HG03521 (cell line): Measurements from ENCODE around the gene ABHD5.

Experiments
- ATAC-seq: cut with Tn5 transposase; IDR thresholded peaks from one replicate; pipeline ENCODE4 v1.9.1; 2021; ENCODE audit warnings: mild to moderate bottlenecking, moderate library complexity; ENCODE audit not compliant: unreplicated experiment

The ABHD5 gene

DNA sequence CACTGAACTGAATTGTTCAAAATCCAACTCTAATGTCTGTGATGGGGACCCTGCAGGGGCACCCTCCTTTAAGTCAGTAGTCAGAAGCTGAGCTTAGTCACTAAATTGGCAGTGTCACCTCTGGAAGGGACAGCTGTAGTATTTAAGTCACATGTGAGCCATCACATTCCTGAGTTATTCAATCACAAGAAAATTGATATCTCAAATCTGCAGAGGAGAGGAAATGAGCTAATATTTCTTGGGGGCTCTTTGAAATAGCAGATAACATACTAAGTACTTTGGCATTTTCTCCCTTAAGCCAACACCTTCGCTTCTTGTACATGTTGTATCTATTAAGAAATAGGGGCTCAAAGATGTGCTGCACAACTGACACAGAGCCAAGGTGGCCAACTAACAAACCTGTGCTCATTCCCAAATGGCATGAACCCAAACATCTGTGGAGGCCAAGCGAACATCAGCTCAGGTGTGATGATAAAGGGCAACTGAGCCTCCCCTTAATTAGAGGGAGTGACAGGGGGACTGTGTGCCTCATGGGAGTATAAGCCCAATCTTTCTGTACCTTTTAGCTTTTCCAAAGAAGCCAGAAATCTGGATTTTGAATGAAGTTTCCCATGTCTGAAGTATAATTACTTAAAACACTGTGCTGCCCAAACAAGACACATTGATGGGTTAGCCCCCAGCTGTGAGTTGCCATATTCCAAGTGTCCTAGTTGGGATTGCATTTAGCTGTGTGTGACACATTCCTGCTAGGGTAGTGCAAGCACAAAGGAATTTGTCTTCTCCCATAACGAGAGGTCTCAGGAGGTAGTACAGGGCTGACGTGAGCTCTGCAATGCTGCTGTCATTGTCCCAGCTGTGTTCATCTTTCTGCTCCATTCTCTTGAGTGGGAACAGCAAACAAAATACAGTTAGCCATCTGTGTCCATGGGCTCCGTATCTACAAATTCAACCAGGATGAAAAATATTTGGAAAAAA lies 63.3 kb downstream of the ABHD5 start:
- no peak for ATAC-seq

DNA sequence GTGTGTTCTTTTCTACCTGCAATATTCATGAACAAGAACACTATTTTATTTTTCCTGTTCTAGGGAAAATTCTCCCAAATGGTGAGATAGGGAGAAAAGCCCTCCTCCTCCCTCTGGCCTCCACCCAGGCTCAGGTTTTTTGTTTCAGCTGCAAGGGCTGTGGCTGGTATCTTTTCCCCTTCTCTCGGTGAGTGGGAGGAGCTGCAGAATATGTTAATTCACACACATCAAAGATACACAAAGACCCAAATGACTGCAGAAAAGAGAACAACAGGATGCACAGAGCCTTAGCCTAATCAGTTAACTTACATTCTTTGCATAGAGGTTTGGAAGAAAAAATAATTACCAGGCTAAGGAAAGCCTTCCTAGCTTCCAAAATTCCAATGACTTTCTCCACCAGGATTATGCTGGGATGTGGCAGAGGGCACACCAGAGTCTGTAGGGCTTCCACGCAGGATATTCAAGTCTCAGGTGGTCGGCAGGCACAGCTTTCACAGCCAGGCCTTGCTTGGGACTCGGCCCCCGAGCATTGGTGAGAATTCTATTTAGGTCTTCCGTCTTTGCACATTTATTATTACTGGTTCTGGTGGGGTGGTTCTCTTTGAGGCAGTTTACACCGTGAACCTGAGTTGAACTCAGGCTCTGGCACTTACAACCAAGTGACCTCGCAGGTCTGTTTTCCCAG lies 64.9 kb downstream of the ABHD5 start:
- no peak for ATAC-seq

DNA sequence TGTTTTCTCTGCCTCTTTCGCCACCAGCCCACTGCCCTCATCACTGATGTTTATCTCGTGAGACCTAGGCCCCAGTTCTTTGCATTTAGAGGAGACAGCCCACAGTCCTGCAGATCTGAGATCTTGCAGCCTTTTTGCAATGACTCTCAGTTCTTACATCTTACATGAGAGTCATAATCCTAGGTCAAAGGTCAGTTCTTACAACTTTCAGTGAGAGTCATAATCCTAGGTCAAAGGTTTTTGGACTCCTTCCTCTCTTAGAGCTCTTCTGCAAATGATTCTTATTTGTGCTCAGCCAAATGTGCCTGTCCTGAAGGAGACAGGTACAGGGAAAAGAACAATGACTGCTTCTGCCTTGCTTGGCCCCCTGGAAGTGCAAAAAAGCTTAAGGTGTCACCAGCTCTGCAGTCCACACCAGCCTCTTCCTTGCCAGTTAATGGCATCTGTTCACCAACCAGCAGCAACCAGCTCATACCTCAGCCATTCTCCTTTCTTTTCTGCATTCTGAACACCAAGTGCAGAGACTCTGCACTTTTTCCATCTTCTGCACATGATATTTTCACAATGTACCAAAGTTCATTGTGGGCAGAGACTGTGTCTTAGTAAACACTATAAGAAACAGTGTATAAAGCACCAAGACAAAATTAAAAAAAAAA lies 67.1 kb downstream of the ABHD5 start:
- ATAC-seq = no peak

DNA sequence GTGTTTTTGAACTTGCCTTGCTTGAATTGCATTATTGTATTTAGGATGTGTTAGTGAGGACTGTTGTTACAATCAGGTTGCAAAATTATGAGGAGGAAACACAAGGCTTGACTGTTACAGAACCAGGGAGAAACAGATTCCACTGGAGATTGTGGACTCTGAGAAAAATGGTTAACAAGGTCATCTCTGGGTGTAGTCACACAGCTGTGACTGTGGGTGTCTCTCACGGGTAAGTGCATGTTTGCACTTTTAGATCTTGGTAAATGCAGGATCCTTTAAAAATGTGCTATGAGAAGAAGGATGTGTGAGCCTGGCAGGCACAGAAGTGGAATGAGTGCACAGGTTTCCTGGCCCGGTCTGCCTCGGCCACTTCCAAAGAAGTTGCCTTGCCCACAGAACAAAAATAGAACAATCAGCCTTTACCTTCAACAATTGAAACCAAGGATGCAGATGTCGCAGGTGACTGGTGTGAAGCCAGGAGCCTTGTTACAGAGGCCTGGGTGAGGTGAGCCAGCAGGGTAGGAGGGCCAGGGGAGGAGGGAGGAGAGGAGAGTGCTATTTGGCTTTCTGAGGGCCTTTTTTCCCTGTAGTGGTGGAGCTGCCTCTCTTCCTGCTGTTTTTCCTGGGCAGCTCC lies 68.0 kb downstream of the ABHD5 start:
- no peak for ATAC-seq

DNA sequence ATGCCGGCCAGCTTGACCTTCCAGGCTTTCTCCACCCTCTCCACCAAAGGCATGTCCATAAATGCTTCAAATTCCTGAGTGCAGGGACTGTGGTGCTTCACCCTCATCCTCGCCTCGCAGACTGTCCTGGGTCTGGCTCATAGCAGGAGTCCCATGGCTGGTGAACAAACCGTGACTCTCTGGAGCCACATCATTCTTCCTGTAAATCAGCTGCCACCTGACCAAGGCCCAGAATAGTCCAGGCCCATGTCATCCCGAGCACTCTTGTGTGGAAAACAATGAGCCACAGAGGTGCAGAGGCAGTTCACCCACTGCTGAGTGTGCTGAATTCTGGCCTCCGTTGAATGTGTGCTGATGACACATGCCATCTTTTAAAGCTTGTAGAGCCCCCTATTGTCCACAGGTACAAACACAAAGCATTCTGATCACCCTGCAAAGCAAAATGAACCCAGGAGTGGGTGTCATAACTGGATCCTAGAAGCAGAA lies 68.6 kb downstream of the ABHD5 start:
- no peak for ATAC-seq

DNA sequence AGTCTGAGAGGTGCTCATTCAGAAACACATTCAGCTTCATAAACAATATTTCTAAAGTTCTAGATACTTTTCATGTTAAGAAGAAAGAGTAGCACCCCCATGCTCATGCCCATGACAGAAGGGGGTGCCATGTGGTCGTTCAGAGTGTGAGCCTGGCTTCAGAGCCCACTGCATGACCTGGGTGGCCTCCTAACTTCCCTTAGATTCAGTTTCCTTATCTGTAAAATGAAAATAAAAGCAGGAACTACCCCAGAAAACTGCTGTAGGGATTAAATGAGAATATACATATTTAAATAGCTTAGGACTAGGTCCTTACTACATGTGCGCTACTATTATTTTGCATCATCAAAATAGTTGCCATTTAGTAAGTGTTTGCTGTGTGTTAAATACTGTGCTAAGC lies 69.2 kb downstream of the ABHD5 start:
- no peak for ATAC-seq

DNA sequence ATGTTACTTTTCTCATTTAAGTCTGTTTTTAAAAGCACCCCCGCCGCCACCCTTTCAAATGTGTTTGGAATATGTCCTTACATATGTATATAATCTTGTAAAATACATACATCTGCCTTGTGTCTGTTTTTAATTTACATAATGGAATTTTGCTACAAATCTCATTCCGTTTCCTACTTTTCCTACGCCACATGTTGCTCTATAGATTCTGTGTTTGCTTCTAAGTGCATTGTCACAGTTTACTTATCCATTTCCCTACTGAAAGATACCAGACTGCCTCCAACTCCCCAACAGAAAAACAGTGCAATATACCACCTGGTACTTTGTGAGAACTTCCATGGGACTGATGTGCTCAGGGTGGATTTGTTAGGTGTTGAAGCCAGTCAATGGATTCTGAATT lies 70.2 kb downstream of the ABHD5 start:
- no peak for ATAC-seq

DNA sequence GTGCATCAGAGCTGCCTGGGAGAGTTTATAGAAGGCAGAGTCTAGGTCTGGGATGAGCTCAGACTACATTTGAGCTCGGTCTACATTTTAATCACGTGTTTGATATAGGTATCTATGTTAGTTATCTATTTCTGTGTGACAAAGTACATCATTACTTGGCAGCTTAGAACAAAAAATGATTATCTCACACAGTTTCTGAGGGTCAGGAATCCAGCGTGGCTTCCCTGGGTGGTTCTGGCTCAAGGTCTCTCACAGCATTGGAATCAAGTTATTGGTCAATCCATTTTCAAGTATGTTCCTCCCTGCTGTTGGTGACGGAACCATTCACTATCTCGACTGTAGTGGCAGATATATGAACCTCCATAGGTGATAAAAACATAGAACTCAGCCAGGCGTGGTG lies 71.7 kb downstream of the ABHD5 start:
- no peak for ATAC-seq

DNA sequence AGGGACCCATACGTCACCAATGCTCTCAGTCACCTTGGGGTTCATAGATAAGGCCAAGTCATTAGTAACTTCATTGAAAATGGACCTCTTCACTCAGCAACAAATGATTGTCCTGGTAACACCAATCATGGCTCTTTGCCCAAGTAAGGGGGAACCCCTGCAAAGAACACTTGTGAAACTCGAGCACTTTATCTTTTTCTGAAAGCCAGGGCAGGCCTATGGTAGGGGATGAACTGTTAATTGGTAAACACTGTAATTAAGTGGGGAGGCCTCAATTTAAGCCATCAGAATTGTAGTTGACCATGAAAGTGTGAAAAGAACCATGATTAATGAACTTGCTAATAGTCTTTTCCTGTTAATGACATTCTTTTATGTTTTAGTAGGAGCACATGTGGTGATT lies 73.3 kb downstream of the ABHD5 start:
- ATAC-seq = no peak

DNA sequence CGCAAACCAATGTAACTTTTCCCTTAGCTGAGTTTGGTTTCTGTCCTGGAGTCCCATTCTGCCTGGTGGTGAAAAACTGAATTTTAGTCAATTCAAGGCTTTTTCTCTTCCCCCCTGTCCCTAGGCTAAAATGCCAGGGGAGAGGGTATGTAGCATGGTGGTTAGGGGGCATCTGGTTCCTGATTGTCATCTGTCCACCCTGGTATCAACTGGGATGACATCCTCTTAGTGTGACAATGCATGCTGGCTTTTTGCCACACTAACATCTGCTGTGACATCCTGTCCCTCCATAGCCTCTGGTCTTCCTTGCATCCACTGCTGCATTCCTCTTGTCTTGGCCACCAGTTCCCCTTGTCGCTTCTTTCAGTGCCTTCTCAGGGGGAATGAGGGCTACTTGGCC lies 73.7 kb downstream of the ABHD5 start:
- no peak for ATAC-seq

DNA sequence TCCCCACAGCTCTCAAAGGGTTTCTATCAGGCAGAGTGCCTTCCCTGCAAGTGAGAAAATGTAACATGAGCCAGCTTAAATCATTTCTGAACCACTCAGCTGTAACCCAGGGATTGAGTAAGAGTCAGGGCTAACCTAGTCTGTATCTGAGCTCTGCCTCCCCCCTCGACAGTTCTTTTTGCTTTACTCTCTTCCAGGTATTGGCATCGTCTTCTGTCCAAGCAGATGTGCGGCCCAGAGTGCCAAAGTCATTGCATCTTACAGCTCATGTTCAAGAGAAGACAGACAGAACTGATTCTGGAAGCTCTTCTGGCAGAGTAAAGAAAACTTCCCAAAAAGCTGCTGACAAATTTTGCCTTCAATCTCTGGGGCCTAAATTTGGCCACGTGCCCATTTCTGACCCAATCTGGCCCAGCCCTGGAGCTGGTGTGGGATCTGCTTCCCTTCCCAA lies 74.8 kb downstream of the ABHD5 start:
- no peak for ATAC-seq

DNA sequence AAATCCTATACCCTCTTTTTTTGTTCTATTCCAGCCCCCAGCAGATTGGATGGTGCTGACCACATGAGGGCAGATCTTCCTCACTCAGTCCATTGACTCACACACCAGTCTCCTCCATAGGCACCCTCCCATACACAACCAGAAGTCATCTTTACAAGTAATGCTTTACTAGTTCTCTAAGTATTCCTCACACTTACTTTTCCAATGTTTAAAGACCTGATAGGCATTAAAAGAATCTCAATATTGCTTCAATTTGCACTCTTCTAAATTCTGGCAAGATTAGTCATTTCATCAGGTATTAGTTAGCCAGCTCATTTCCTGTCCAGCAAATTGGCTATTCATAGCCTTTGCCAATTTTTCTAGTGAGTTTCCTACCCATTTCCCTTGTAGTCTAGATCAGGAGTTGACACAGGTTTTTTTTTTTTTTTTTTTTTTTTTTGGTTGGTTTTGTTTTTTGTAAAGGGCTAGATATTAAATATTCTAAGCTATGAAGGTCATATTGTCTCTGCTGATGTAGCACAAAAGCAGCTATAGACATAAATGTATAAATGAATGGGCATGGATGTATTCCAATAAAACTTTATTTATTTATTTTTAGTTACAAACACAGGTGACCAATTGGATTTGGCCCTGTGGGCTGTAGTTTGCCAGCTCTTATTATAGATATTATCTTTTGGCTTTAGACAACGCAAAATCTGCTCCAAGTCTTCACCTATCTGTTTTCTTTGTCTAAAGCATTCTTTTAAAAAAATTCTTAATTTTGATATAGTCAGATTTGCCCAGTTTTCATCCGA lies 76.1 kb downstream of the ABHD5 start:
- no peak for ATAC-seq

DNA sequence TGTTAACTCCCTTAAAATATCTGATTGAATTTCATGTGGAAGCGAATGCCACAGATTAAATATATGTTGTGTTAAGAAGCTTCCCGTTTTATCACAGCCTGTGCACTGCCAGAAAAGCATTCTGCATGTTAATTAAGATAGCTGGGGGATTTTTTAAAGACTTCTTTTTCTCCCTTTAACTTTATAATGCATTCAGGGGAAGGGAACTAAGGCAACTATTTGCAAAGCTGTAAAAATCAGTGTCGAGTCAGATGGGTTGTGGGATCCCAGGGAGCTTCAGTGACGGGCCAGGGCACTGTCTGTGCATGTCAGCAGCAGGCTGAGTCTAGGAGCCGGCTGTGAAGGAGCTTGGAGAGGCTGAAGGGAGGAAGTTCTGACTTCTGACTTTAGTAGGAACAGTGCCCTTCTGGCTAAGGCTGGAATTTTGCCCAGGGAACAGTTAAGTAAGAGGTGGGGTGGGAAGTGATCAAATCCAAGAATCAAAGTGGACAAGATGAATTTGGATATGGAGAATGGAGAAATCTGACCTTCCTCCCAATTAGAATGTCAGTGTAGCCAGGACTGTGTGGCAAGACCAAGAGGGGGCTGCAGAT lies 77.7 kb downstream of the ABHD5 start:
- ATAC-seq = no peak

DNA sequence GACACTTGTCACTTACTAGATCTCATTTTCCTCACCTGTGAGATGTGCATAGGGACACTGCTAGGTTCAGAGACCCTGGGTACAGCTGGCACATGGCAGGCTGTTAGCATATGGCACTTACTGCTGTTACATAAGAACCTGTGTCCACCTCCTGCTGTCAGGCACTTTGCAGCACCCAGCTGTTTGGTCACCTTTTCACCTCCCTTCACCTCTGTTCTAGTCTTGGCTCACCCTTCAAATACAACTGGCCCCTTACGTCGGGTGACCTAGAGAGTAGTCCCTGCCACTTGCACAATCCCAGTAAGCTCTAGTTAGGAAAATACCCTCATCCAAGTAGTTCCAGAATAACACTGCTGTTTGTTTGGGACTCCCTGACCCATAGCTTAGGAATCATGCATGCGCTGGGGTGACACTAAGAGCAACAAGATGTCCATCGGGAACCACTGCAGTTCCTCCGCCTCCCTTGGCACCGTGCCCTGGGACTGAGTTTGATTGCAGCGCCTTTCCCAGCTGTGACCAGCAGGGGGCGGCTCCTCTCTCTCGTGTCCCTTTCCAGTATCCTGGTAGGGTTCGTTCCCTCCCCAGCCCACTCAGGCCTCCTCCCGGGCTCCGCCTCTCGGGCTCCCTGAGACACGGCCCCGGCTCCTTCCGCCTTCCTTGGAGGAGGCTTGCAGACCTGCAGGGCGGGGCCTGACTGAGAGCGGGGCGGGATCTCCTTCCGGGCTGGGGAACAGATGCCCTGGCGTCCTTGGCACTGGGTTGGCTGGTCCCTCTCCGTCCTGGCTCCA lies 78.6 kb downstream of the ABHD5 start:
- ATAC-seq = peak; percentile 58

DNA sequence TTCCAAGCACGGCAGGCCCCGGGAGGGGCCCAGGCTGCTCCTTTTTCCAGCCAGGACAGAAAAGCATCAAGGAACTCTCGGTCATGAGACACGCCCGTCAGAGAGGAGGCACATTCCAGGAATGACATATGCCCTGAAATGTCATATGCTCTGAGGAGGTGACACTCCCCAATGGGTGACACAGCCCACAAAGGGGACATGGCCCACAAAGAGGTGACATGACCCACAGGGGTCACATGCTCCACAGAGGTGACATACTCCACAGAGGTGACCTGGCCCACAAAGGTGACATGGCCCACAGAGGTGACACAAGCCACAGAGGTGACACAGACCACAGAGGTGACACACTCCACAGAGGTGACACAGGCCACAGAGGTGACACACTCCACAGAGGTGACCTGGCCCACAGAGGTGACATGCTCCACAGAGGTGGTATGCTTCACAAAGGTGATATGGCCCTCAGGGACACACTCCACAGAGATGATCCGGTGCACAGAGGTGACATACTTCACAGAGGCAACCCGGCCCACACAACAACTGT lies 79.2 kb downstream of the ABHD5 start:
- ATAC-seq = no peak

DNA sequence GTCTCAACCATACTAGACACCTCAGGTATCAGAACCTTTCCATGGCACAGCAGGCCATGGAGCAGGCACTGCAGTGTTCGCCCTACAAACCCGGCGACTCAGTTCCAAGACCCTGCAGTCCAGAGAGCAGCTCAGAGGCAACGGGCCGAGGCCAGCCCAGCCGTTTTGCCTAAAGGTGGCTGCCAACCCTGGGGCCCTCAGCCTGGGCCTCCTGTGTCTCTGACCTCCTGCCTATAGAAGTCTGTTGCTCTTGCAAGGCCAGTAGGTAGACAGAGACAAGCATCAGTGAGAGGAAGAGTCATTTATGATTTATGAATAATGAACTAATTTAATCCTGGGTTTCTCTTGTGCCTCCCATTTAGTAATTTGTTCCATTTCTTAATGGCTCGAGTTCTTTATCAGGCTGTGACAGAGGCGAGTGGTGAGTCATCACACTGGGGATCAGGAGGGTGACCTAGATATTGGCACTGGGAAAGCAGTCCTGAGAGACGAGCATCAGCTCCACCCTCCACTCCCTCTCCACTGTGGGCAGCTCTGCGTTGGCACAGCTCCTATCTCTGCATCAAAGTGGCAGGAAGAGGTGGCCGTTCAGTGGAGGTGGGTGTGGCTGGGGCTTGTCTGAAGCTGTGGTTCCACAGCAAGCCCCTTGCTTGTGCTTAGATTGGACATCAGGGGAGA lies 79.8 kb downstream of the ABHD5 start:
- ATAC-seq = no peak

DNA sequence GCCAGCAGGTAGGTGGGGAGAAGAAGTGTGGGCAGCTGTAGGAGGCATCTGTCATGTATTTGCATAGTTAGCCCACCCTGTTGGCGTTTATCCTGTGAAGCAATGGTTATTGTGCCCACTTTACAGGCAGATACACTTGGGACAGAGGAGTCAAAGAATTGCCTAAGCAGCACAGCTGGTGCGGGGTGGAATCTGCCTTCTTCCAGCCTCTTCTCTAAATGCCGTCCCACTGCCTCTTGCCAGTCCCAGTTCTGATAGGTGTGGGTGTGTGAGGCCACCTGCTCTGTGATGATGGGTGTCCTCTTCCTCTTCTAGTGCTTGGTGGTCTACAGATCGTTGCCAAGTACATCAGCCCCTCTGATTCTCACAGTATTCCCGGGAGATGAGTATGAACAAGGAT lies 80.9 kb downstream of the ABHD5 start:
- ATAC-seq = no peak
